Endothelial cell of umbilical vein (primary cell): ENCODE data around the gene TAS1R2. TPM values are rescaled to one million over a fixed set of nuclear protein-coding genes. Genes with fewer than 3 reads are reported as not detected.

Experiments used
- BruUV-seq: library from RNA; stranded (reverse); fragments of 400-500 nt; replicated peaks from 2 replicates; lab custom pipeline; 2021; lab: Mats Ljungman, UMichigan
- CTCF ChIA-PET: fragments of 300-600, 350-600 bp; sonication (Branson Sonifier 250); formaldehyde crosslinking; loops from one replicate; lab custom pipeline; 2021; ENCODE audit warnings: antibody characterized with exemption, inconsistent platforms; lab: Charles Lee
- POLR2A ChIA-PET: fragments of 300-600, 350-600 bp; sonication (Branson Sonifier 250); formaldehyde crosslinking; loops from one replicate; lab custom pipeline; 2021; ENCODE audit warnings: antibody characterized with exemption, inconsistent platforms; lab: Charles Lee
- DNase-seq: peaks from one replicate; pipeline ENCODE4 v3.0.0-alpha.2; 2011; ENCODE audit warnings: low read depth, low spot score
- FAIRE-seq: peaks from 2 replicates; lab custom pipeline; 2011; peaks lifted over from hg19 to GRCh38; lab: Jason Lieb, UNC
- H2AFZ ChIP-seq: 2 replicates; pipeline ENCODE4 v1.6.0; 2012; ENCODE audit warnings: low read depth, low read length, control low read depth, inconsistent platforms
- H3K27ac ChIP-seq: 2 replicates; pipeline ENCODE4 v1.5.1; 2011; ENCODE audit warnings: low read depth, mild to moderate bottlenecking, control low read depth, low read length, moderate library complexity; ENCODE audit not compliant: insufficient read depth
- H3K27me3 ChIP-seq, 2 experiments: 2 replicates each; pipeline versions ENCODE4 v1.6.0 to v1.6.1; 2011; ENCODE audit warnings: low read length in 2 of 2, mixed read lengths in 1 of 2; ENCODE audit not compliant: control insufficient read depth in 2 of 2, insufficient read depth in 2 of 2
- H3K36me3 ChIP-seq, 2 experiments: 2 replicates in 1 of 2; 3 replicates in 1 of 2; pipeline ENCODE4 v1.5.1; 2011; ENCODE audit warnings: low read length in 2 of 2, mild to moderate bottlenecking in 1 of 2, moderate library complexity in 1 of 2; ENCODE audit not compliant: control insufficient read depth in 2 of 2, insufficient read depth in 2 of 2; ENCODE audit errors: extremely low read depth in 1 of 2
- H3K4me1 ChIP-seq: 3 replicates; pipeline ENCODE4 v1.5.1; 2011; ENCODE audit warnings: mild to moderate bottlenecking, low read length; ENCODE audit not compliant: control insufficient read depth, insufficient read depth; ENCODE audit errors: extremely low read depth
- H3K4me2 ChIP-seq: 2 replicates; pipeline ENCODE4 v1.6.1; 2011; ENCODE audit warnings: low read length, control low read depth, mixed read lengths; ENCODE audit not compliant: insufficient read depth
- H3K4me3 ChIP-seq, 3 experiments: fragments of 200-600 bp in 1 of 3; sonication (generic), shearing (Covaris generic) in 1 of 3; replicated peaks in 1 of 3; 2 replicates each; pipeline ENCODE4 v1.5.1; 2011 to 2016; ENCODE audit warnings: control low read depth in 3 of 3, low read length in 3 of 3, mild to moderate bottlenecking in 2 of 3, inconsistent platforms in 1 of 3, low read depth in 1 of 3, moderate library complexity in 1 of 3; ENCODE audit not compliant: insufficient read depth in 1 of 3
- H3K79me2 ChIP-seq: 2 replicates; pipeline ENCODE4 v1.6.0; 2012; ENCODE audit warnings: low read length, inconsistent platforms; ENCODE audit not compliant: control insufficient read depth, insufficient read depth
- H3K9ac ChIP-seq: replicated peaks from 2 replicates; pipeline ENCODE3; 2011; ENCODE audit warnings: low read length, control low read depth; ENCODE audit not compliant: insufficient read depth; ENCODE audit errors: extremely low read depth
- H3K9me1 ChIP-seq: replicated peaks from 3 replicates; pipeline ENCODE4 v1.6.0; 2011; ENCODE audit warnings: mild to moderate bottlenecking, low read length; ENCODE audit not compliant: control insufficient read depth, insufficient read depth; ENCODE audit errors: extremely low read depth
- H3K9me3 ChIP-seq: replicated peaks from 2 replicates; pipeline ENCODE4 v1.5.1; 2012; ENCODE audit warnings: low read length, inconsistent platforms; ENCODE audit not compliant: control insufficient read depth, insufficient read depth
- H4K20me1 ChIP-seq: replicated peaks from 2 replicates; pipeline ENCODE3; 2011; ENCODE audit warnings: mild to moderate bottlenecking, low read length; ENCODE audit not compliant: control insufficient read depth, insufficient read depth; ENCODE audit errors: extremely low read depth
- CTCF ChIP-seq, 2 donors: IDR thresholded peaks; 1 replicate in 1 of 2; 2 replicates in 1 of 2; pipeline ENCODE4 v1.5.1; 2011; ENCODE audit warnings: low read length in 2 of 2, mild to moderate bottlenecking in 2 of 2, moderate library complexity in 2 of 2, control low read depth in 1 of 2, inconsistent platforms in 1 of 2, low read depth in 1 of 2; ENCODE audit not compliant: insufficient read depth in 1 of 2; ENCODE audit errors: extremely low read depth in 1 of 2
- EZH2 ChIP-seq: IDR thresholded peaks from 2 replicates; pipeline ENCODE4 v1.6.1; 2012; ENCODE audit warnings: borderline replicate concordance, low read depth, mild to moderate bottlenecking, moderate library complexity, low read length, inconsistent platforms; ENCODE audit not compliant: severe bottlenecking
- FOS ChIP-seq: IDR thresholded peaks from 2 replicates; pipeline ENCODE4 v1.6.1; 2011; ENCODE audit warnings: mild to moderate bottlenecking, low read length, moderate library complexity, borderline replicate concordance; ENCODE audit not compliant: insufficient read depth
- GATA2 ChIP-seq: IDR thresholded peaks from 2 replicates; pipeline ENCODE4 v1.7.0; 2011; ENCODE audit warnings: low read depth, mild to moderate bottlenecking, moderate library complexity, mixed read lengths, low read length; ENCODE audit not compliant: insufficient read length, insufficient read depth
- JUN ChIP-seq: IDR thresholded peaks from 2 replicates; pipeline ENCODE4 v1.6.1; 2011; ENCODE audit warnings: borderline replicate concordance, low read depth; ENCODE audit not compliant: insufficient read length, insufficient read depth
- MAX ChIP-seq: IDR thresholded peaks from 2 replicates; pipeline ENCODE4 v1.6.1; 2011; ENCODE audit not compliant: insufficient read depth, insufficient read length
- MYC ChIP-seq: IDR thresholded peaks from one replicate; pipeline ENCODE4 v1.6.1; 2011; ENCODE audit warnings: mild to moderate bottlenecking, low read depth, low read length
- POLR2A ChIP-seq: IDR thresholded peaks from 2 replicates; pipeline ENCODE4 v1.6.1; 2012; ENCODE audit warnings: low read depth, mild to moderate bottlenecking, control low read depth, low read length
- POLR2AphosphoS5 ChIP-seq: IDR thresholded peaks from 2 replicates; pipeline ENCODE4 v1.6.1; 2012; ENCODE audit warnings: low read depth, mild to moderate bottlenecking, control low read depth, low read length, moderate library complexity; ENCODE audit not compliant: insufficient read depth
- dilution Hi-C: fragments of 300-500 bp; cut with MboI; formaldehyde crosslinking; loops from one replicate; pipeline ENCODE4 v1.15.0; 2019; ENCODE audit warnings: low sequenced_read_pairs; ENCODE audit not compliant: extremely low pct_ligation_motif_present
- intact Hi-C: fragments of 100-400 bp; cut with micrococcal nuclease; formaldehyde crosslinking; loops from one replicate; pipeline ENCODE4 v1.10.0; 2022
- polyA plus RNA-seq, 4 experiments: library from polyadenylated mRNA; depleted of rRNA in 3 of 4; stranded (reverse) in 3 of 4; unstranded in 1 of 4; fragments of >200 nt; gene quantifications; 2 replicates each; pipeline versions ENCODE4 v1.2.1 to v1.2.3, GENCODE V29; 2011 to 2012; ENCODE audit warnings: missing spikeins in 1 of 4
- total RNA-seq: library from RNA; stranded (reverse); gene quantifications from 2 replicates; pipeline ENCODE4 v1.2.3, GENCODE V29; 2021

Gene TAS1R2
- total and polyA plus RNA-seq, 2 donors (not counting 3 experiments of a cell fraction or from before 2014, with no cell fraction given) = not detected

- Histone ChIP-seq H3K9me3 (no peaks in the 10 kb centered on the region), H3K9me1 (no peaks in the 10 kb centered on the region), H4K20me1 (no peaks in the 10 kb centered on the region), H3K9ac (no peak overlapping the region), H3K27ac (no peak overlapping the region), H3K4me2 (no peak overlapping the region), H3K4me1 (no peaks in the 10 kb centered on the region), H3K27me3 (peaks cover 0 to 3% of the 10 kb centered on the region in 2 experiments), H3K79me2 (no peaks in the 10 kb centered on the region), H2AFZ (no peak overlapping the region), H3K36me3 (no peaks in the 10 kb centered on the region), H3K4me3 (no peak overlapping the region)
- FAIRE-seq (no peak), DNase-seq (no peak)
- intact Hi-C loops = no loop called here
- dilution Hi-C loops = no loop called here
- ChIA-PET CTCF (no interaction called here), POLR2A (no interaction called here)
- BruUV-seq = no TSS peak
- TF ChIP-seq POLR2A = no peak
- TF ChIP-seq JUN = no peak
- no peak for TF ChIP-seq MAX
- no peak for TF ChIP-seq MYC
- TF ChIP-seq CTCF (IDR thresholded peaks at IDR 0.05; ENCODE audit: extremely low read depth in 1 of 2, insufficient read depth in 1 of 2, low read depth in 1 of 2, low read length in 2 of 2) = no peak
- TF ChIP-seq POLR2AphosphoS5 = no peak
- TF ChIP-seq EZH2 = no peak
- TF ChIP-seq FOS = no peak
- no peak for TF ChIP-seq GATA2
These were observed 8.9 kb upstream of the TAS1R2 start for GRCh38 chr1:18868354-18868753.
